ENCODE data around the gene CIDEC.
"Not testable (repeated sequence)": the region's sequence is repeated elsewhere in the genome, so short reads cannot be mapped to it uniquely, and the experiment has no call there.

Gene CIDEC

GRCh38 chr3:9862391-9863057 is 17.5 kb downstream of the CIDEC start:
- no peak overlapping the region for H3K4me3 ChIP-seq (ENCODE audit: low read depth, low read length)
- DNase-seq (ENCODE audit: low read depth, low spot score): no peak

GRCh38 chr3:9861626-9862130 is 18.4 kb downstream of the CIDEC start:
- ChIA-PET CTCF (no interaction called here), POLR2A (no interaction called here)
- no peak overlapping the region for H3K4me3 ChIP-seq (ENCODE audit: low read depth, low read length)
- no peak for DNase-seq (ENCODE audit: low read depth, low spot score)
- no peak for TF ChIP-seq CTCF (IDR thresholded peaks at IDR 0.05; ENCODE audit: insufficient read depth, low read length, missing control alignments)

More at GRCh38 chr3:9862391-9863057, 17.5 kb downstream of the CIDEC start:
- TF ChIP-seq CTCF (IDR thresholded peaks at IDR 0.05; ENCODE audit: insufficient read depth, low read length, missing control alignments): peak; percentile 52
- ChIA-PET POLR2A (no interaction called here), CTCF (no interaction called here)

GRCh38 chr3:9861201-9861600 is 18.9 kb downstream of the CIDEC start:
- DNase-seq (ENCODE audit: low read depth, low spot score): no peak
- POLR2A ChIA-PET: no interaction called here
- CTCF ChIA-PET: interaction anchor here (0.9 to 1.0 kb wide), 2 partner anchors 9 to 33 kb away, joined by 3 read pairs; no protein-coding TSS in a partner anchor
- no peak for TF ChIP-seq CTCF (IDR thresholded peaks at IDR 0.05; ENCODE audit: insufficient read depth, low read length, missing control alignments)
- no peak overlapping the region for H3K4me3 ChIP-seq (ENCODE audit: low read depth, low read length)

- no peak for TF ChIP-seq CTCF (IDR thresholded peaks at IDR 0.05; ENCODE audit: insufficient read depth, low read length, missing control alignments)
- no peak overlapping the region for H3K4me3 ChIP-seq (ENCODE audit: low read depth, low read length)
- no peak for DNase-seq (ENCODE audit: low read depth, low spot score)
- ChIA-PET CTCF (interaction anchor here (3.2 kb wide), 1 partner anchor 13 kb away, joined by 10 read pairs; no protein-coding TSS in a partner anchor), POLR2A (no interaction called here)
These were observed 20.5 kb downstream of the CIDEC start for GRCh38 chr3:9859530-9860025.

GRCh38 chr3:9855594-9855993 is 24.5 kb downstream of the CIDEC start:
- no peak overlapping the region for H3K4me3 ChIP-seq (ENCODE audit: low read depth, low read length)
- CTCF ChIA-PET: interaction anchor here (1.1 to 1.3 kb wide), 2 partner anchors 78 to 91 kb away, joined by 3 to 8 read pairs; partner anchors contain the start of gene CRELD1
- DNase-seq (ENCODE audit: low read depth, low spot score): no peak
- POLR2A ChIA-PET: no interaction called here
- TF ChIP-seq CTCF (IDR thresholded peaks at IDR 0.05; ENCODE audit: insufficient read depth, low read length, missing control alignments): no peak

GRCh38 chr3:9854291-9854940 is 25.6 kb downstream of the CIDEC start:
- POLR2A ChIA-PET; DNase-seq (ENCODE audit: low read depth, low spot score); H3K4me3 ChIP-seq (ENCODE audit: low read depth, low read length): not testable (repeated sequence)
- CTCF ChIA-PET: interaction anchor here (1.0 to 1.3 kb wide), 3 partner anchors 59 to 92 kb away, joined by 3 to 8 read pairs (median 3); partner anchors contain the start of gene CRELD1
